ENCODE measurements around the gene TMEM179B. TPM values are rescaled to one million over a fixed set of nuclear protein-coding genes. Genes with fewer than 3 reads are reported as not detected.

The TMEM179B gene
- total RNA-seq, 2 experiments from 2014 or later = 34.7 to 37.4 TPM

DNA sequence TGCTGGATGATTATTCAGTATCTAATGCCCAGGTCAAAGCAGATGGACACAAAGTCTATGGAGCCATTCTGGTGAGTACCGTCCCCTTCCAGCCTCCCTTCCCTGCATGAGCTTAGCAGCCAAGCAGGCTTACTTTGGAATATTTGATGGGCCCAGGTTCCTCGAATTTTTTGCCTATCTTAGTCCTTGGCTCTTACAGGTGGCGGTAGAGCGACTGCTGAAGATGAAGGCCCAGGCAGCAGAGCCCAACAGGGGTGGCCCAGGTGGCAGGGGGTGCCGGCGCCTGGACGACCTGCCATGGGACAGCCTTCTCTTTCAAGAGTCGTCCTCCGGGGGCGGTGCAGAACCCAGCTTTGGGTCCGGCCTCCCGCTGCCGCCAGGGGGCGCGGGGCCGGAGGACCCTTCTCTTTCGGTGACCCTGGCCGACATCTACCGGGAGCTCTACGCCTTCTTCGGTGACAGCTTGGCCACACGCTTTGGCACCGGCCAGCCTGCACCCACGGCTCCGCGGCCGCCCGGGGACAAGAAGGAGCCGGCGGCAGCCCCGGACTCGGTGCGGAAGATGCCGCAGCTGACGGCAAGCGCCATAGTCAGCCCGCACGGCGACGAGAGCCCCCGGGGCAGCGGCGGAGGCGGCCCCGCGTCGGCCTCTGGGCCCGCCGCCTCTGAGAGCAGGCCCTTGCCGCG lies 741 bp upstream of the TMEM179B start:
- Histone ChIP-seq H3K4me3 (ENCODE audit: low read length) (peak overlapping the region; percentile 77), H3K9me3 (ENCODE audit: control insufficient read depth in 1 of 2, insufficient read depth in 1 of 2, low read length in 2 of 2) (no peaks in the 10 kb centered on the region), H3K27me3 (ENCODE audit: control insufficient read depth in 1 of 2, insufficient read depth in 2 of 2, low read length in 2 of 2) (no peaks in the 10 kb centered on the region), H3K27ac (ENCODE audit: low read depth in 1 of 2, low read length in 2 of 2) (peak overlapping the region; percentile 80 to 92), H3K4me1 (ENCODE audit: insufficient read depth, low read length) (peaks cover 47% of the 10 kb centered on the region), H3K36me3 (ENCODE audit: insufficient read depth, low read length) (peaks cover 28% of the 10 kb centered on the region)
- intact Hi-C loops (cut with DNase I, micrococcal nuclease) = loop anchor here (1.0 to 5.0 kb wide), 9 partner anchors 16 to 194 kb away; partner anchors contain the start of genes NXF1 (in 1 of the 2), TAF6L (in 1 of the 2), TUT1 (in 1 of the 2) and WDR74 (in 1 of the 2)
- Mint-ChIP-seq H3K9me3 (no peaks in the 10 kb centered on the region), H3K27ac (peak overlapping the region; percentile 98), H3K36me3 (ENCODE audit: low read depth) (peaks cover 60% of the 10 kb centered on the region), H3K4me1 (ENCODE audit: low read depth) (peaks cover 49% of the 10 kb centered on the region), H3K4me3 (peak overlapping the region; percentile 91), H3K27me3 (no peaks in the 10 kb centered on the region)
- ATAC-seq (ENCODE audit: poor library complexity) (peak; percentile 59), DNase-seq (peak; percentile 71 to 92 (median 82))
- TF ChIP-seq, protein P1, sequence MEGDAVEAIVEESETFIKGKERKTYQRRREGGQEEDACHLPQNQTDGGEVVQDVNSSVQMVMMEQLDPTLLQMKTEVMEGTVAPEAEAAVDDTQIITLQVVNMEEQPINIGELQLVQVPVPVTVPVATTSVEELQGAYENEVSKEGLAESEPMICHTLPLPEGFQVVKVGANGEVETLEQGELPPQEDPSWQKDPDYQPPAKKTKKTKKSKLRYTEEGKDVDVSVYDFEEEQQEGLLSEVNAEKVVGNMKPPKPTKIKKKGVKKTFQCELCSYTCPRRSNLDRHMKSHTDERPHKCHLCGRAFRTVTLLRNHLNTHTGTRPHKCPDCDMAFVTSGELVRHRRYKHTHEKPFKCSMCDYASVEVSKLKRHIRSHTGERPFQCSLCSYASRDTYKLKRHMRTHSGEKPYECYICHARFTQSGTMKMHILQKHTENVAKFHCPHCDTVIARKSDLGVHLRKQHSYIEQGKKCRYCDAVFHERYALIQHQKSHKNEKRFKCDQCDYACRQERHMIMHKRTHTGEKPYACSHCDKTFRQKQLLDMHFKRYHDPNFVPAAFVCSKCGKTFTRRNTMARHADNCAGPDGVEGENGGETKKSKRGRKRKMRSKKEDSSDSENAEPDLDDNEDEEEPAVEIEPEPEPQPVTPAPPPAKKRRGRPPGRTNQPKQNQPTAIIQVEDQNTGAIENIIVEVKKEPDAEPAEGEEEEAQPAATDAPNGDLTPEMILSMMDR (IDR thresholded peaks at IDR 0.05) = peak; percentile 98
- ChIA-PET CTCF (interaction anchor here (0.5 to 3.5 kb wide), 44 partner anchors 8 to 1913 kb away, joined by 3 to 81 read pairs (median 6); partner anchors contain the start of genes B3GAT3, C11orf98, CSKMT and HNRNPUL2), POLR2A (interaction anchor here (0.6 to 8.8 kb wide), 28 partner anchors 10 to 229 kb away, joined by 3 to 273 read pairs (median 14); partner anchors contain the start of genes BSCL2, C11orf98, CSKMT and EEF1G)

DNA sequence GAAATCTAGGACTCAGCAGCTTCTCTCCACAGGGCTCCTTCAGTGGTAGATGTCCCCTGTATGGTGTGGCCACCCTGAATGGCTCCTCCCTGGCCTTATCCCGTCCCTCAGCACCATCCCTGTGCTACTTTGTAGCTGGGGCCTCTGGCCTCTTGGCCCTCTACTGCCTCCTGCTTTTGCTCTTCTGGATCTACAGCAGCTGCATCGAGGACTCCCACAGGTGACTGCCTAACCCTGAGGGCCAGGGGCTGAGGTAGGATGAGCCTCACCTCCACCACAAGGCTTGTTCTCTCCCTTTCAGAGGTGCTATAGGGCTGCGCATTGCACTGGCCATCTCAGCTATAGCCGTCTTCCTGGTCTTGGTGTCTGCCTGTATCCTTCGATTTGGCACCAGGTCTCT lies 1.8 kb downstream of the TMEM179B start:
- Histone ChIP-seq H3K4me1 (ENCODE audit: insufficient read depth, low read length) (peaks cover 64% of the 10 kb centered on the region), H3K9me3 (ENCODE audit: control insufficient read depth in 1 of 2, insufficient read depth in 1 of 2, low read length in 2 of 2) (no peaks in the 10 kb centered on the region), H3K27me3 (ENCODE audit: control insufficient read depth in 1 of 2, insufficient read depth in 2 of 2, low read length in 2 of 2) (no peaks in the 10 kb centered on the region), H3K27ac (ENCODE audit: low read depth in 1 of 2, low read length in 2 of 2) (peak overlapping the region in 1 of 2 donors; percentile 17), H3K36me3 (ENCODE audit: insufficient read depth, low read length) (peaks cover 39% of the 10 kb centered on the region), H3K4me3 (ENCODE audit: low read length) (no peak overlapping the region)
- TF ChIP-seq, protein P1 (IDR thresholded peaks at IDR 0.05) = no peak
- Mint-ChIP-seq H3K4me3 (peak overlapping the region; percentile 98), H3K27ac (peak overlapping the region; percentile 98), H3K36me3 (ENCODE audit: low read depth) (peaks cover 66% of the 10 kb centered on the region), H3K4me1 (ENCODE audit: low read depth) (peaks cover 61% of the 10 kb centered on the region), H3K9me3 (no peaks in the 10 kb centered on the region), H3K27me3 (no peaks in the 10 kb centered on the region)
- intact Hi-C loops (cut with DNase I, micrococcal nuclease) = loop anchor here (5.0 kb wide), 2 partner anchors 37 to 197 kb away; partner anchors contain the start of genes TUT1 (in 1 of the 2) and ZBTB3 (in 1 of the 2)
- ATAC-seq (ENCODE audit: poor library complexity) = no peak
- CTCF ChIA-PET = interaction anchor here (1.9 to 3.5 kb wide), 2 partner anchors 62 to 92 kb away, joined by 8 to 44 read pairs; partner anchors contain the start of genes HNRNPUL2, SLC3A2 and TTC9C
- POLR2A ChIA-PET = interaction anchor here (0.9 to 8.8 kb wide), 10 partner anchors 12 to 92 kb away, joined by 3 to 273 read pairs (median 32); partner anchors contain the start of genes HNRNPUL2, POLR2G, SLC3A2 and TTC9C
- no peak for DNase-seq

DNA sequence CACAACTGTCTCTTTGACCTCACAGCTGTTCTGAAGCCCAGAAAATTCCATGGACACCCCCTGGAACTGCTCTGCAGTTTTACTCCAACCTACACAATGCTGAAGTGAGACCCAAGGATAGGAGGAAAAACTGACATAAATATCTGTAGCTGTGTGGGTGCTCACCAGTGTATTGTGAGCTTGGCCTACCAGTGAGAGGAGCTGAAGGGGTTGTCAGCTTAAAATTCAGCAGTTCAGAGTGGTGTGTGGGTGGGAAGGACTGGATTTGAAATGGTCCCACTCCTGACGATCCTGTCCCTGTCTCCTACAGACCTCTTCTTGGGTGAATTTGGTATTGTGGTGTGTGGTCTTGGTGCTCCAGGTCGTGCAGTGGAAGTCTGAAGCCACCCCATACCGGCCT lies 2.4 kb downstream of the TMEM179B start:
- Histone ChIP-seq H3K36me3 (ENCODE audit: insufficient read depth, low read length) (peaks cover 45% of the 10 kb centered on the region), H3K27ac (ENCODE audit: low read depth in 1 of 2, low read length in 2 of 2) (peak overlapping the region in 1 of 2 donors; percentile 48), H3K27me3 (ENCODE audit: control insufficient read depth in 1 of 2, insufficient read depth in 2 of 2, low read length in 2 of 2) (no peaks in the 10 kb centered on the region), H3K9me3 (ENCODE audit: control insufficient read depth in 1 of 2, insufficient read depth in 1 of 2, low read length in 2 of 2) (no peaks in the 10 kb centered on the region), H3K4me1 (ENCODE audit: insufficient read depth, low read length) (peaks cover 64% of the 10 kb centered on the region), H3K4me3 (ENCODE audit: low read length) (no peak overlapping the region)
- H3K9me3 Mint-ChIP-seq = no peaks in the 10 kb centered on the region
- H3K36me3 Mint-ChIP-seq (ENCODE audit: low read depth) = peaks cover 72% of the 10 kb centered on the region
- peaks cover 67% of the 10 kb centered on the region for H3K4me1 Mint-ChIP-seq (ENCODE audit: low read depth)
- ATAC-seq (ENCODE audit: poor library complexity) (no peak), DNase-seq (no peak)
- intact Hi-C loops (cut with DNase I, micrococcal nuclease) = loop anchor here (5.0 kb wide), 2 partner anchors 37 to 197 kb away; partner anchors contain the start of genes TUT1 (in 1 of the 2) and ZBTB3 (in 1 of the 2)
- TF ChIP-seq, protein P1 (IDR thresholded peaks at IDR 0.05) = no peak
- ChIA-PET POLR2A (interaction anchor here (0.9 to 8.8 kb wide), 7 partner anchors 18 to 92 kb away, joined by 3 to 273 read pairs (median 8); partner anchors contain the start of genes HNRNPUL2, SLC3A2, TTC9C and WDR74), CTCF (interaction anchor here (0.7 to 1.9 kb wide), 2 partner anchors 50 to 91 kb away, joined by 3 to 8 read pairs; partner anchors contain the start of gene SLC3A2)
- peak overlapping the region; percentile 98 for H3K4me3 Mint-ChIP-seq
- H3K27me3 Mint-ChIP-seq = no peaks in the 10 kb centered on the region
- peak overlapping the region; percentile 98 for H3K27ac Mint-ChIP-seq

Data from CD4-positive, alpha-beta T cell (primary cell).